GM18499 (cell line): ENCODE data around the gene BSN.

Experiments used
- ATAC-seq: cut with Tn5 transposase; IDR thresholded peaks from one replicate; pipeline ENCODE4 v1.9.1; 2021; ENCODE audit warnings: moderate number of reproducible peaks; ENCODE audit not compliant: insufficient read depth, unreplicated experiment

BSN gene

DNA sequence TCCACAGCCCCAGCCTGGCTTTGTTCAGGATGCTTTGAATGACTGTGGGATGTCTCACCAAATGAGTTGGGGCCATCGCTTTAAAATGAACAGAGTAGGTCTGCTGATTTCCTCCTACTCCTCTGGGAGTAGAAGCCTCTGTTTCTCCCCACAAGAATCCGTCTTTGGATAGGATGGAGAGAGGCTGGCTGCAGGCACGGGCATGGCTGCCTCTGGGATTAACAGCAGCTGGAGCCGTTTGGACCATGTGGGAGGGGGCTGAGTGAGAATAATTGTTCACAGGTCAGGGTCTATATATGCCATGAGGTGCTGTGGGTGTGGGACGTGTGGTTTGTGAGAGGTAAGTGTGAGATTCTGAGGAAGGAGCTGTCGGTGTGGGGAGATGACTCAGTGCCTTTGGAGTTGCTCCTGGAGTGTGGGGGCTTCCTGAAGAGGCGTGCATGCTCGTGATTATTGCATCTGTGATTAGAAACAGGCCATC, 71.9 kb downstream of the BSN start:
- no peak for ATAC-seq

DNA sequence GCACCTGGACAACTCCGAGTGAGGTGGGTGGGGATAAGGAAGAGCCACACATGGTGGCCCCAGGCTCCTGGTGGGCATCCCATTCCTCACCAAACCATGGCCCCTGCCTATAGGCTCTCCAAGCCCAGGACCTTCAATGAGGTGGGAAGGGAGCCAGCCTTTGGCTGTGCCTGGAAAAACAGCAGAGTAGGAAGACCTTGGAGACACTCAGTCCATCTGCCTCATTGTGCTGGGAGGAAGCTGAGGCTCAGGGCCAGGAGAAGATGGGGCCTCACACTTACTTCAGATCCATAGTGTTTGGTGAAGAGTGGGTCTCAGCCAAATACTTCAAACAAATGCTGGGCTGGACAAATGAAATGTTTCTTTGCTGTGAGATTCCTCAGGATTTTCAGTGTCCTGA, 72.5 kb downstream of the BSN start:
- ATAC-seq, result no peak

DNA sequence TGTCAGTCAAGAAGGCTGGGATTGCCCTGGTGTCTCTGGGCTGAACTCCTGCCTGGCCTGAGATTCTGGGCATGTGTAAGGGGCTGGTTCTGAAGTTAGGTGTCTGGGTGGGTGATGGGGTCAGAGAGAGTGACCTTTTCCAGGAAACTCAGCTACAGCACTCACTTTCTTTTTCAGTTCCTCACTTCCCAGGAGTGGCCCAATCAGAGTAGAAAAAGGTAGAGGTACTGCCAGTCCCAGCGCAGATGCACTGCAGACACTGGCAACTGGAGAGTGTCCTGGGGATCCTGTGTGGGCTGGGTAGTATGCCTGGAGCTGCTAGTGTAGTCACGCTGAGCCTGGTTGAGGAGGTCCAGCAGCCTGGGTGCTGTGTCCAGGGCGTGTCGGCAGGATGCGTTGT, 73.4 kb downstream of the BSN start:
- ATAC-seq, result no peak

DNA sequence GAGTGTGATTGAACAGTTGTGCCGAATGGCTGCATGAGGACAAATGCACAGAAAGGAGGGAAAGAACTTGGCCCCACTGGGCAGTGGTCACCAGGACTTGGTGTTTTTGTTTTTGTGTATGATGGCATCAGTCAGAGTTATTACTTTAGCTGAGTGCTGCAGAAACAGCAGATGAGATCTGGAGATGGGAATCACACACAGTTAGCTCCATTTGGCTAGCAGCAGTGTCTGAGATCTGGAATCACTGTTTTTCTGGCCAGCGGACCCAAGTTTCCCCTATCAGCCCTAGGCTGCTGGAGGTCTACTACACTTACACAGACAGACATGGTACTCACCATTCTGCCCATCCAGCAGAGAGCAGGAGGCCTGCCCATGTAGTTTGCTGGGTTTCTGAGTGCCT, 74.0 kb downstream of the BSN start:
- no peak for ATAC-seq

GRCh38 chr3:49629451-49629850, 75.2 kb downstream of the BSN start:
- ATAC-seq, result no peak

- no peak for ATAC-seq
Observed at GRCh38 chr3:49629866-49630265, 75.6 kb downstream of the BSN start.

DNA sequence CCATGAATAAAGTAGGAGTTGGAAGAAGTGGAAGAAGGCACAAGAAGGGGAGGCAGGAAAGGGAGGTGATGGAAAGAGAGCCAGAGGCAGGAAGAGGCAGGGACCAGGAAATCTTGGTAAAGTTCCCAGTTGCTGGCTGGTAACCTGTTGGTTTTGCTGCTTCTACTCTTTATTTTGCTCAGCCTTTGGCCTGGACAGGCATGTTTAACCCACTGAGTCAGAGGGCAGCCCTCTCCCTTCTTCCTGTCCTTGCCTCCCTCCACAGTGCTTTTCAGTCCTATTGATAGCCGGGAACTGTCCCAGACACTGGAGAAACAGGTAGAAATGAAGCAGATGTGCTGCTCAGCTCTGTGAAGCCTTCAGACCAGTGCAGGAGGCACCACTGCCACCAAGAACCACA, 76.5 kb downstream of the BSN start:
- ATAC-seq, result no peak

DNA sequence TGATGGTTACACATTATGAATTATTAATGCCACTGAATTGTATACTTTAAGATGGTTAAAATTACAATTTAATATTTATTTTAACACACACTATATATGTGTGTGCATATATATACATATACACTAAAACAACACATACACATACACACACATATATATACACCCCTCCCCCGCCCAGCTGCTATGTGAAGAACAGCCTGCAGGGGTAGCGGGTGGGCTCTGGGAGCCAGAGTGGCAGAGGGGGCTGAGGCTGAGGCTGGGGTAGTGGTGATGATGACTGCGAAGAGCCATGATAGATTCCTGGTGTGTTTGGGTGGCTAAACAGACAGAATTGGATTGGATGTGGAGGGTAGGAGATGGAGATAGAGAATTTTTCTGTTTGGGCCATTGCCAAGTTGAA, 80.5 kb downstream of the BSN start:
- ATAC-seq, result no peak

- no peak for ATAC-seq
Observed at GRCh38 chr3:49636883-49637609, 82.8 kb downstream of the BSN start.

DNA sequence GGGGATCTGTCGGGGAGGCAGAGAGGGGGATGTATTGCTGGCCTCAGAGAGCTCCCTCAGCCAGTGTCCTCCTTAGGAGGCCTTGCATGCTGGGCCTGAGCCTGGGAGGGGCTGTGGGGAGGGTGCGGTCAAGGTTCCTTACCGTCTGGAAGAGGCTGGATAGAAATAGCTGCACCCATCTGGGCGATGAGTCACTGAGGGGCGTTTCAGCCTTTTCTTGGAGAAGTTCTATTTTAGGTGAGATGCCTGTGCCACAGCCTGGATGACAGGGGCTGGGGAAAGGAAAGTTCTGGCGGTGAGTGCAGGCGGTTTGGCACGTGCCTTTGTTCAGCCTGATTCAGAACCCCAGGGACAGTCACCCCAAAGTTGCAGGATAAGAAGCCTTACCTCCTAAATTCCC, 84.2 kb downstream of the BSN start:
- ATAC-seq, result no peak

GRCh38 chr3:49639551-49639950, 85.3 kb downstream of the BSN start:
- no peak for ATAC-seq

- no peak for ATAC-seq
Observed at GRCh38 chr3:49641292-49641691, 87.0 kb downstream of the BSN start.

DNA sequence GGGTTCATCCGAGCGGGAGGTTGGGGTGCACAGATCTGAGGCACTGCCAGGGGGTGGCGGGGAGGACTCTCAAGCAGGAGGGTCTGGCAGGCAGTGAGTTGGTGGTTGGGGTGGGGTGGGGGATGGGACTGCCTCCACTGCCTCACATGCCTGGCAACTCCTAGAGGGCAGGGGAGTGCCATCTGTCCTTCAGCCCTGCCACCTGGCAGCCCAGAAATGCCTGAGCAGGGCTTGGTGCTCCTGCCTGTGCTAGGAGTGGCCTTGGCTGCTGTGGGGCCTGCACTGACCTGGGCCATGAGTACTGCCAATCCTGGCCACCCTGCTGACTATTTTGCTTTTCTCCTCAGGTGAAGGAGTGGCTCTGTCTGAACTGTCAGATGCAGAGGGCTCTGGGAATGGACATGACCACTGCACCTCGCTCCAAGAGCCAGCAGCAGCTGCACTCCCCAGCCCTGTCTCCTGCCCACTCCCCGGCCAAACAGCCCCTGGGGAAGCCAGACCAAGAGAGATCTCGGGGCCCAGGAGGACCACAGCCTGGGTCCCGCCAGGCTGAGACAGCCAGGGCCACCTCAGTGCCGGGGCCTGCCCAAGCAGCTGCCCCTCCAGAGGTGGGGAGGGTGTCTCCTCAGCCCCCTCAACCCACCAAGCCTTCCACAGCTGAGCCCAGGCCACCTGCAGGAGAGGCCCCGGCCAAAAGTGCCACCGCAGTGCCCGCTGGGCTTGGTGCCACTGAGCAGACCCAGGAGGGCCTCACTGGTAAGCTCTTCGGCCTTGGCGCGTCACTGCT, 87.8 kb downstream of the BSN start:
- no peak for ATAC-seq

- no peak for ATAC-seq
Observed at GRCh38 chr3:49642708-49643145, 88.5 kb downstream of the BSN start.

GRCh38 chr3:49644684-49645083, 90.4 kb downstream of the BSN start:
- no peak for ATAC-seq

DNA sequence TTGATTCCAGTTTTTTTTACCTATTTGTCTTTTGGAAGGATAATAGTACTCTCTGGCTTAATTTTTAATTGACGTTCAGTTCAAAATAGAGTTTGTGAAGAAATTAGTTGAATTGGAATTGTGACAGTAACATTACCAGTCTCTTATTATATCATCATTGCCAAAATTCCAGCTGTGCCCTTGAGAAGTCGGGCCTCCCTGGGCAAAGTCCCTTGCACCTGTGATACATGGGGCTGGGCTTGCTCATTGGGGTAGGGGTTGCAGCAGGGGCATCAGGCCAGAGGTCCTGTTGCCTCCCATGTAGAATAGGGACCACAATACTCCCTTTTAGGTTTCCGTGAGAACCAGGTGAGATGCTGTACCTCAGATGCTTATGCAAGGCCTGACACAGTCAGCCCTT, 92.0 kb downstream of the BSN start:
- ATAC-seq, result no peak

DNA sequence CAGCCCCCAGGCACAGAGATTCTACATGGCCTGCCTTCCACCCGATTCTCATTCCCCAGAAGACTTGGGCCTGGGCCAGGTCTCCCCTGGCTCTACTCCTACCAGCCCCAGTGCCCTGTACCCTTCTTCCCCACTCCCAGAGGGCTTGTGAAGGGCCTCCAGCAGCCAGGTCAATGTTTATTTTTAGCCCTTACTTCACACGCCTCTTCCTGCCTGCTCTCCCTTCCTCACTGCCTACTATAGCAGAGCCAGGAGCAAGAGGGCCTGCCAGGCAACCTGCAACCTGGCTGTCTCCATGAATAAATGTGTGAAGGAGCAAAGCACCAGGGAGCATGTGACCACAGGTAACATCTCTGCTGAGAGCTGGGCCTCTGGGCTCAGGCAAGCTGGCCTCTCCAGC, 93.5 kb downstream of the BSN start:
- ATAC-seq, result no peak

- ATAC-seq, result no peak
Observed at GRCh38 chr3:49648354-49649019, 94.2 kb downstream of the BSN start.

DNA sequence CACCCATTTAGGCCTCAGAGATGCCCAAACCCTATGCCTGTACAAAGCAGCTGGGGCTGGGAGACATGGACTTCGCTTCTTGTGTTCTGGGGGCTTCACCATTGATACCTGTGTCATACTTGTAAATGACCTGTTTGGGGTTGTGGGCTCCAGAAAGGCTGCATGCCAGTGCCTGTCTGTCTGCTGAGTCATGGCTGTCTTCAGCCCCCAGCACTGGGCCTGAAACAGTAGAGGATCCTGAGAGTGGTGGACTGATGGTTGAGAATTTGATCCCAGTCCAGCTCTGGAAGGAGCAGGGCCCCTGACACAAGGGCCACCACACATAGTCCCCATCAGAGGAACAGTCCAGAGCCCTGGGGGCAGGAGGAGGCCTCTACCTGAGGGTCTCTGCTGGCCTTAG, 95.3 kb downstream of the BSN start:
- ATAC-seq, result no peak

- no peak for ATAC-seq
Observed at GRCh38 chr3:49650177-49650576, 95.9 kb downstream of the BSN start.

GRCh38 chr3:49650637-49651036, 96.4 kb downstream of the BSN start:
- ATAC-seq, result no peak
